Fibroblast of peridontal ligament (primary cell): ENCODE measurements around the gene BAG3.

ENCODE experiments used
- DNase-seq: peaks from one replicate; pipeline ENCODE4 v3.0.0-alpha.2; 2010; ENCODE audit errors: extremely low read depth

The BAG3 gene

DNA sequence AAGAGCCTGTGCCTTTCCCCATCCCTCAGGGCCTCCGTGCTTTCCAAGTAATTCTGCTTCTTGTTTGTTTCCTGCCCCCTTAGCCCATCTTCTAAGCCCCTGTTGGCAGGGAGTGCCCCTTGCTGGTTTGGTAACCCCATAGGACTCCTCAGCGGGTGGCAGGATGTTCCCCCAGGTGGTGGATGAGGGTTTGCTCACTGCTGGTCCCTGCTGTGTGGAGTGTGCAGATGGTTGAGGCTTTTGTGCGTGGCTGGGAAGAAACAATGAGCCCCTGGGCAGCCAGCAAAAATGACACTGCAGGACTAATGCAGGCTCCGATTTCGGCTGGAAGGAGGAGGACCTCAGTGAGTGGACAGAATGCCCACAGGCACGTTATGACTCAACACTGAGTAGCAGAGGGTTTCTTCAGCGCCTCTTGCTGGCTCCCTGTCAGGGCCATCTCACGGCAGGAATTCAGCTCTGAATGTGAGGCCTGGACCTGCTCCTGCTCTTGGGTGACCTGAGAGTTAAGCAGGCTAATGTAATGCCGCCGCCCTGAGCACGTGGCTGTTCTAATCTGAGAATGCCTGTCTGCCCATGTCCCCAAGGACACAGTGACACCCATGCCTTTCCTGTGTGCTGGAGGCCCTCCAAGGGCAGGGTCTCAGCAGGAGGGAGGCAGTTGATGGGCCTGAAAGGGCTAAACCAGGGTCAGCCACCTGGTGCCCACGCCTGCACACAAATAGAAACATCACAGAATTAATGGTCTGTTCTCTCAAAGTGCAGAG lies 16.6 kb downstream of the BAG3 start:
- peak; percentile 97 for DNase-seq

GRCh38 chr10:119668461-119668860 lies 17.3 kb downstream of the BAG3 start:
- DNase-seq, result no peak

GRCh38 chr10:119669331-119669730 lies 18.2 kb downstream of the BAG3 start:
- no peak for DNase-seq

GRCh38 chr10:119669975-119670640 lies 18.9 kb downstream of the BAG3 start:
- DNase-seq, result no peak

- no peak for DNase-seq
Observed at GRCh38 chr10:119670717-119671116, 19.5 kb downstream of the BAG3 start.

DNA sequence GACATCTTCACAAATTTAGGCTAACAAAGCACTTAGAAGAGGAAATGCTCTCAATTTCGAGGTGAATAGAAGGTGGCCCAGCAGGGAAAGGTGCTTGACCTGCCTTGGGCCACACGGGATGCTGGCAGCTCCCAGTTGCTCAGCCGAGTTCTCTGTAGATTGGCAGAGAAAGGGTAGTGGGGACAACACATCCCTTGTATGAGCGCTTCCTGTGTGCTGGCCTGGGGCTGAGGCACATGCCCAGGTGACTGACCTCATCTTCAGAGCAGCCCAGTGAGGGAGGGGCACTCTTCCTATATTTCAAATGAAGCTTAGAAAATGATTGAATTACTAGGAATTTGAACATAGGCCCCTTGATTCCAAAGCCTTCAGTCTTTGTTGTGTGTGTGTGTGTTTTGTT lies 20.2 kb downstream of the BAG3 start:
- DNase-seq, result no peak

GRCh38 chr10:119672291-119672690 lies 21.1 kb downstream of the BAG3 start:
- no peak for DNase-seq

DNA sequence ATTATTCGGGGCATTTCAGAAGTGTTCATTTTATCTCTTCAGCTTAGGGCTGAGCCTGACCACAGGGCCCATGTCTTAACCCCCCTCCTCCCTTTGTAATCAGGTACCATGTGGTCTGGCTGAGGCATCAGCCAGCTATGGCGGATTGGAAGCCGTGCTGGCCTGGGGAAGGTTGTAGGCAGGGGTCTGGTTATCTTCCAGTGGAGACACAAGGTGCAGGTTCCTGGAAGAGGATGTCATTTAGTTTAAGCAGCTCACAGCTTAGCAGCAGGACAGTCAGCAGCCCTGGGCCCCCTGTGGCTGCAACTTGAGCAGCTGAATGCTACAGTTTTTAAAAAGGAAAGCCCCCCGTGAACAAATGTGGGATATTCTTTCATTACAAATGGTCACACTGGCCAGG lies 22.1 kb downstream of the BAG3 start:
- DNase-seq, result no peak

DNA sequence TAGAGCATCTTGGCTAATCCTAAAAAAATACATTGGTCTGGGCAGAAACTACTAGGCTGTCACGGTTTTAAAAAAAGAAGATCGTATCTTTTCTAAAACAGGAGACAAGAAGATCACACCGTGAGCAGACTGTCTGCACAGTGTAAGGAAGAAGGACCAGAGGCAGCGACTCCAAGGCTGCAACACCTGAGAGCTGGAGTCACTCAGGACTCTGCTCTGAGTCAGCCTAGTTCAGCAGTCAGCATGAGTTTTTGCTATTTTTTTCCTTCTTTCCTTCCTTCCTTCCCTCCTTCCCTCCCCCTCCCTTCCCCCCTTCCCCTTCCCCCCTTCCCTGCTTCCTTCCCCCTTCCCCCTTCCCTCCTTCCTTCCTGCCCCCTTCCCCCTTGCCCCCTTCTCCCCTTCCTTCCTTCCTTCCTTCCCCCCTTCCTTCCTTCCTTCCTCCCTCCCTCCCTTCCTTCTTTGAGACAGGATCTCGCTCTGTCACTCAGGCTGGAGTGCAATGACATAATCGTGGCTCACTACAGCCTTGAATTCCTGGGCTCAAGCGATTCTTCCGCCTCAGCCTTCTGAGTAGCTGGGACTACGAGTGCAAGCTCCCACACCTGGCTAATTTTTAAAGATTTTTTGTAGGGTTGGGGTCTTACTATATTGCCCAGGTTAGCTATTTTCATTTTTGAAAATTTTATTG lies 24.4 kb downstream of the BAG3 start:
- DNase-seq, result no peak

GRCh38 chr10:119677126-119677525 lies 25.9 kb downstream of the BAG3 start:
- DNase-seq, result no peak

- DNase-seq, result no peak
Observed at GRCh38 chr10:119677904-119678755, 26.9 kb downstream of the BAG3 start.

- no peak for DNase-seq
Observed at GRCh38 chr10:119679480-119679829, 28.3 kb downstream of the BAG3 start.

DNA sequence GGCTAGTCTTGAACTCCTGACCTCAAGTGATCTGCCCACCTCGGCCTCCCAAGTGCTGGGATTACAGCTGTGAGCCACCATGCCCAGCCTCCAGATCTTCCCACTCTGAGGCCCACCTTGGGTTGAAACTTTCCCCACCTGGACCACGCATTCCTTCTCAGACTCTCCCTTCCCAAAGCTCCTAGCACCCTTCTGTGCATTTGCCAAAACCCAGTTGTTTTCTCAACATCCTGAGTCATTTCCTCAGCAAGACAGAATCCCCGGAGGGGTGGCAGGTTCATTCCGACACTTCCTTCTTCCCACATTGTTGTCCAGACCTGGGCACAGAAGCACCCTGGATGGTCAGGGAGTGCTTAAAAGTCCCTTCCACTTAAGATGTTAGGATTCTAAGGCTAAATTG lies 28.9 kb downstream of the BAG3 start:
- peak; percentile 34 for DNase-seq

- peak; percentile 42 for DNase-seq
Observed at GRCh38 chr10:119680650-119681081, 29.5 kb downstream of the BAG3 start.

GRCh38 chr10:119686465-119687191 lies 35.4 kb downstream of the BAG3 start:
- peak; percentile 75 for DNase-seq

DNA sequence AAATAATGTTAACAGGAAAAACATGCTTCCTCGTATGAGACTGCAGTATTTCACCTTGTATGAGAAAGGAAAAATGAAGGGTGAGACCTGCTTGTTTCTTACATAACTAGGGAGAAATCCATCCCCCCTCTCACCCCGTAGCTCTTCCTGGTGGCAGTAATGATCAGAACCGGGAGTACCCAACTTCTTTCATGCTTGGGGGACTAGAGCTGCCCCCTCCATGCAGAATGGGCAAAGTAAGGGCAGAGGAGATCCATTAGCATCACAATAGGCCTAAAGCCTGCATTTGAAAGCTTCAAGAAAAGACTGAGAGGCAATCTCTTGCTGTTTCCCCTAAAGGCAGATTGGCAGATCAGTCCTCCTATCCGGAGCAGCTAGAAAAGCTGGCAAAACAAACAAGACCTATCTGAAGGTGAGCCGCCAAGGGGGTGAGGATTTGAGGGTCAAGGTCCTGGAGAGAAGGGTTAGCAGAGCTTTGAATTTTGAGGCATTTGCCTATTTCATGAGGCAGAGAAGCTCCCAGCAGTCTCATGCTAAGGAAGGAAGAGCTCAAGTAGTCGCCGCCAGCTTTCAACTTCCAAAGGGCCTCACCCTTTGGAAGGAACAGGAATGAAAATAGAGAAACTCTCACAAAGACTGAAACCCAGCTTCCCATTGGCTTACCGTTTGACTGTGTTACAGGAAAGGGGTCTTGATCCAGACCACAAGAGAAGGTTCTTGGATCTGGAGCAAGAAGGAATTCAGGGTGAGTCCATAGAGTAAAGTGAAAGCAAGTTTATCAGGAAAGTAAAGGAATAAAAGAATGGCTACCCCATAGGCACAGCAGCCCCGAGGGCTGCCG lies 36.2 kb downstream of the BAG3 start:
- no peak for DNase-seq

DNA sequence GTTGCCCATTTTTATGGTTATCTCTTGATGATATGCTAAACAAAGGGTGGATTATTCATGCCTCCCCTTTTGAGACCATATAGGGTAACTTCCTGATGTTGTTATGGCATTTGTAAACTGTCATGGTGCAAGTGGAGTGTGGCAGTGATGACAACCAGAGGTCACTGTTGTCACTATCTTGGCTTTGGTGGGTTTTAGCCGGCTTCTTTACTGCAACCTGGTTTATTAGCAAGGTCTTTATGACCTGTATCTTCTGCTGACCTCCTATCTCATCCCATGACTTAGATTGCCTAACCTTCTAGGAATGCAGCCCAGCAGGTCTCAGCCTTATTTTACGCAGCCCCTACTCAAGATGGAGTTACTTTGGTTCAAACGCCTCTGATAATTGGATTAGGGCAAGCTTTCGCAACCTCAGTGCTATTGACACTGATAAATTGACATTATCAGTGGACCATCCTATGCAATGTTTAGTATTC lies 36.9 kb downstream of the BAG3 start:
- no peak for DNase-seq

DNA sequence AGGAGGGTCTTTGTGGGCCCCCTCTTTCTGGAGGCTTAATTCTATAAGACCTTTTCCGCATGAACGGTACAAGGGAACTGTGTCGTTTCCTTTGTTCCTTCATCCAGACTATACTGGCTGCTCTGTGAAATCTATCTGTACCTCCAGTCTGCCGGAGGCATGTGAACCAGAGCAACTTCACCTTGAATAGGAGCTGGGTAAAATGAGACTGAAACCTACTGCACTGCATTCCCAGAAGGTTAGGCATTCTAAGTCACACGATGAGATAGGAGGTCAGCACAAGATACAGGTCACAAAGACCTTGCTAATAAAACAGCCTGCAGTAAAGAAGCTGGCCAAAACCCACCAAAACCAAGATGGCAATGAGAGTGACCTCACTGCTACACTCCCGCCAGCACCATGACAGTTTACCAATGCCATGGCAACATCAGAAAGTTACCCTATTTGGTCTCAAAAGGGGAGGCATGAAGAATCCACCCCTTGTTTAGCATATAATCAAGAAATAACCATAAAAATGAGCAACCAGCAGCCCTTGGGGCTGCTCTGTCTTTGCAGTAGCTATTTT lies 37.9 kb downstream of the BAG3 start:
- no peak for DNase-seq

DNA sequence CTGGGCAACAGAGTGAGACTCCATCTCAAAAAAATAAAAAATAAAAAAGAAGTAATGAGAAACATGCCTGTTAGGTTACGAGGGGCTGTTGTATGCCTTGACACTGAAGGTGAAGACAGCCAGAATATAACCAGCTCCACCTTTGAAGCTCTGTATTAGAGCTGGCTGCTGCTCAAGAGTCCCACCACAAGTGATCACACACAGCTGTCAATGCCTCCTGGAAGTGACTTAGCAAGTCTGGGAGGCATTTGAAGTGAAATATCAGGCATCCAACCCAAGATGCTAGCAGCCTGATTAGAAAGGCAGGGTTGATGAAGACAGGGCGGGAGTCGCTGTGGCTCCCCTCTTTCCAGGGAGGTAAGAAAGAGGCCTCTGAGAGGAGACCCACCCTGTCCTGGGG lies 40.5 kb downstream of the BAG3 start:
- DNase-seq, result no peak
